RCC 7860 (cell line): ENCODE measurements around the gene ATF6B.
"Not testable (repeated sequence)": the region's sequence is repeated elsewhere in the genome, so short reads cannot be mapped to it uniquely, and the experiment has no call there.

ENCODE experiments used
- DNase-seq: peaks from one replicate; pipeline ENCODE4 v3.0.0-alpha.2; 2015; ENCODE audit warnings: low spot score
- FAIRE-seq: peaks from 2 replicates; lab custom pipeline; 2012; peaks lifted over from hg19 to GRCh38; lab: Jason Lieb, UNC

ATF6B gene

GRCh38 chr6:32154514-32155161 is 26.6 kb upstream of the ATF6B start:
- DNase-seq (peak; percentile 25), FAIRE-seq (no peak)

- FAIRE-seq (no peak), DNase-seq (peak; percentile 67)
Measured at GRCh38 chr6:32153564-32154513, 25.8 kb upstream of the ATF6B start, which contains the start of gene PPT2. Gene PPT2, plus strand, starts transcription at chr6:32154141. Its CDS starts 454 bp downstream, at chr6:32154595.

DNA sequence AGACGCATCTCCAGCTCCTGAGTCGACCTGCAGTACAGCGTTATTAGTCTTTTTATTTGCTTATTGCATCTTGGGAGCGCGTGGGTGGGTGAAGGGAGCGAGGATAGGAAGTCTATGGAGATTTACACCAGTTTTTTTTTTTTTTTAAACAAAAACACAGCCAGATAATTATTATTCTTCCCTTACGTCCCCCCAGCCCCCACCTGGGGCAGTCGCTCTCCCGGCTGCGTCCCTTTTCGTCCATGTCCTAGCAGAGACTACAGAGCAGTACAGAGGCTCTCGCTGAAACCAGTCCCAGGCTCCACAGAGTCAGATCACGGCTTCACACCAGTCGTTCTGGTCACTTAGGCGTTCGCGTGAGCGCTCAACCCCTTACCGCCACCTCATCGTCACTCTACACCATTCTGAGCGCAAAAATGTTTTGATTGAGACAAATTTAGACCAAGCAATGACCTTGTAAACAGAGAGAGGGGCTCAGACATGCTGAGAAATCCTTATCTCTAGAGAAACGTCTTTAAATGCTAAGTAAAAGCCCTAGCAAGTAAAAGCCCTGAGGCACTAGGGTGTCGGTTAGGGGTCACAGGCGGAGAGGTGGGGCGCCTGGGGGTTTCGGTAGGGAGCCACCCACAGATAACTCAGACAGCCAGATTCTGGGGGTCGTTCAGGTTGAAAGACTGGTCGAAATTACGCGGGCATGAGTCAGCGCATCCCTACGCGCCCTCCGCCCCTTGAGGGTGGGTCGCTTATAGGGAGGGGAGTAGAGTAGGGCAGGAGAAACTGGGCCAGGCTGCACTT is 24.9 kb upstream of the ATF6B start:
- FAIRE-seq = no peak
- DNase-seq = no peak

DNA sequence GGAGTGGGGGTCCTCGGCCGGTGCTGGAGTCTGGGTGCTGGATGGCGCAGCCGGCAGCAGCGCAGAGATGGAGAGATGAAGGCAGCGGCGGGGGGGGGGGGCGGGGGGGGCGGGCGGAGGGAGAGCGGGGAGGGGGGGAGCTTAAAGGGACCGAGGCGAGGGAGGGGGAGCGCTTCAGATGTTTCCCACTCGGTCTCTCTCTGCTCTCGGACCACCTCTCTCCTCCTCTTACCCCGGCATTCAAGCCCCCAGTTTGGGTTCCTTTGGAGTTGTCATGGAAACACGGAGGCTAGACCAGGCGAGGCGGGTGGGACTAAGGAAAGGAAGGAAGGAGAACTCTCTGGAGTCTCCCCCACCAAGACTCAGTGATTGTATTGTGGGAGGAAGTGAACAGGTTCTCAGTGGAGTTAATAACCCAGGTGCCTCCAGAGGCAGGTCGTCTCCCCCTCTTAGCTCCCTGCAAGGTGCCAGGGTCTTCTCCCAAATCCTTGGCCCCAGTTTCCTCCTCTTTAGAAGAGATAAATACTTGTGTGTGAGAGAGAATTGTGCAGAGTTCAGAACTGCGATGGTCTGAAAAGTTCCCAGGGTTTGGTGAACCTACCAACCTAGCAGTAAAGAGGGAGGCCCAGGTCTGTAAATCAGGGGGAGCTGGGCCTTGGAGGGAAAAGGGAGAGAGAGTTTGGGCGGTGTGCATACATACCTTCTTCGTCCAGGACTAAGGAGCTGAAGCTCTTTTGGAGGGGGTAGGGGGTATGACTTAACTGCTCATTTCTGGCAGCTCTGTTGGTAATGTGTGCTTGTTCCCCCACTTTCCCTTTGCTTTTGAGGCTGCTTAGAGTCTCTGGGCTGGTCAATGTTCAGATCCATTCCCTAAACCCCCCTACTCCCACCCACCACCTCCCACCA is 24.1 kb upstream of the ATF6B start, which contains the start of gene PRRT1:
TSS of gene PRRT1 (minus strand) at position 77 of the 906 bp plus-strand sequence. CDS start 112 bp downstream, outside the sequence.
- DNase-seq (no peak), FAIRE-seq (no peak)

GRCh38 chr6:32151181-32151862 is 23.3 kb upstream of the ATF6B start:
- no peak for DNase-seq
- no peak for FAIRE-seq

GRCh38 chr6:32149932-32150870 is 22.2 kb upstream of the ATF6B start:
- DNase-seq (no peak), FAIRE-seq (no peak)

- no peak for FAIRE-seq
Measured at GRCh38 chr6:32149092-32149755, 21.2 kb upstream of the ATF6B start.

DNA sequence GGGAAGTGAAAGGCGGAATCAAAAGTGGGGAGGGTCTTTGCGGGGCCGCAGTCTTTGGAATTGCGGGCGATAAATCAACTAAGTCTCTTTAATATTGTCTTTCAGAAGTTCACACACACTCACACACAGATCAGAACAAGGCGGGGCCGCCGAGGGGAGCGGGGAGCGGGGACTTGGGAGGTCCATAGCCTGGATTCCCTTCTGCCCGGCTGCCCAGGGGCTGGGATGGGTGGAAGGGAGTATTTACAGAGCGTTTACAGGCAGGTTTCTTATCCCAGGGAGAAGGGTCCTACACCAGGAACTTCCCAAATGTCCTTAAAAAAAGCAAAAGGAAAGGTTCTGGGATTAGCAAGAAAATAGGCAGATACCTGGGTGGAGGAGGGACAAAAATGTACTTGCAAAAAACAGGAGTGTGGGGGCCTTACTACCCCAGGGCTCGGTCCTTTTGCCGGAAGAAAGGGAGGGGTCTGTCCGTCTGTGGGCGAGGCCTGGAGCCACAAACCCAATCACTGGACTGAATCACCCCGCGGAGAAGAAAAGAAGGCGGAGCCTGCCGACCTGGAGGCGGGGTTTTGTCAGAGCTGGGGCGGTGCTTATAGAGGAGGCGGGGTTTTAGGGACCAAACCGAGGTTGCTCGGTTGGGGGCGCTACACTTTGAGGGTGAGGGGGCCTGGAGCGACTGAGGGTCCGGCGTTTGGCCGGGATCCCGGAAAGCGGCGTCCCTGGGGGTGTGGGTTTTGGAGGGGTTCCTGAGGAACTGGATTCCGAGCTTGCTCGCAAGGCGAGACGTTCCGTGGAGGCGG is 20.4 kb upstream of the ATF6B start:
- FAIRE-seq (no peak), DNase-seq (no peak)

More at GRCh38 chr6:32149092-32149755, 21.2 kb upstream of the ATF6B start:
- no peak for DNase-seq

- DNase-seq = no peak
- FAIRE-seq = no peak
Measured at GRCh38 chr6:32147401-32148132, 19.5 kb upstream of the ATF6B start.

DNA sequence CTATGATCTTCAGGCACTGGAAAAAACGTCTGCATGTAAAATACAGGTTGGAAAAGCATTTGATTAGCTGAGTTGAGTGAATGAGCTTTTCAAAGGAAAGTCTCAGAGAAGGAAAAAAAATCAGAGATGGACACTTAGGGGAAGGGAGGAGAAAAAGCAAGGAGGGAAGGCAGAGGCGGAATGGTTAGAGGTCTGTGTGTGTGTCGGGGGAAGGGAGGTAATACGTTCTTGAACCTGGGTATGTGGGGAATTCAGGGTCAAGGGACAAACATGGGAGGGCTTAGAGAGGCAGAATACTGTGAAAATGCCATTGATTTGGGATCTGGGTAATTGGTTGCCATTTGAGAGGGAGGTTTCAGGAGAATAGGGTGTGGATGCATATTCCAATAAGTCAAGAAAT is 18.6 kb upstream of the ATF6B start:
- no peak for FAIRE-seq
- DNase-seq = no peak

GRCh38 chr6:32146287-32146686 is 18.2 kb upstream of the ATF6B start:
- FAIRE-seq (no peak), DNase-seq (no peak)

- DNase-seq, FAIRE-seq: not testable (repeated sequence)
Measured at GRCh38 chr6:32144238-32144637, 16.2 kb upstream of the ATF6B start.

- FAIRE-seq = no peak
- DNase-seq = no peak
Measured at GRCh38 chr6:32140420-32141046, 12.5 kb upstream of the ATF6B start.

DNA sequence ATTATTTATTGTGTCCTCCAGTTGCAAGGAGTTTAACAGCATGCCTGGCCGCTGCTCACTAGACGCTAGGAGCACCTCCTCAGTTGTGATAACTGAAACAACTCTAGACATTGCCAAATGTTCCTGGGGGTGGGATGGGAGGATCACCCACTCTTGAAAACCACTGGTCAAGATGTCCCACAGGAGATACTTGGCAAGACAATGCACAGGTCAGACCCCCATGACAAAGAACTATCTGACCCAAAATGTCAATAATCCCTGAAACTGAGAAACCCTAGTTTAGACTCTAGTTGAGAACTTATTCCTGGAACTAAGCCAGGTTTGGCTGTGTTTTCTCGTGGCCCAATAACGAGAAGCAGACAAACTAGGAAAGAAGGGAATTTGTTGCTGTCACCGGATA is 11.5 kb upstream of the ATF6B start:
- no peak for DNase-seq
- FAIRE-seq = no peak

DNA sequence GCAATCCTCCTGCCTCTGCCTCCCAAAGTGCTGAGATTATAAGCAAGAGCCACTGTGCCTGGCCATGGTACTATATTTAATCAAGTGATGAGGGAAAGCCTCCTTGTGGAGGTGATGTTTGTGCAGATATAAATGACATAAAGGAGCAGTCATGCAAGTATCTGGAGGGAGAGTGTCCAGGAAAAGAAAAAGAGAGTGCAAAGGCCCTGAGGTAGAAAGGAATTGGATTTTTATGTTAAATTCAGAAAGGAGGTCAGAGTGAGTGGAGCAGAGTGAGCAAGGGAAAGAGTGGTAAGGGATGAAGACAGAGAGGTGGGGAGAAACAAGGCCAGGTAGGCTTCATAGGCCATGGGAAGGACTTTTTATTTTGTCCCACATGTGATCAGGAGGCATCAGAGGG is 9.4 kb upstream of the ATF6B start:
- FAIRE-seq (no peak), DNase-seq (no peak)

DNA sequence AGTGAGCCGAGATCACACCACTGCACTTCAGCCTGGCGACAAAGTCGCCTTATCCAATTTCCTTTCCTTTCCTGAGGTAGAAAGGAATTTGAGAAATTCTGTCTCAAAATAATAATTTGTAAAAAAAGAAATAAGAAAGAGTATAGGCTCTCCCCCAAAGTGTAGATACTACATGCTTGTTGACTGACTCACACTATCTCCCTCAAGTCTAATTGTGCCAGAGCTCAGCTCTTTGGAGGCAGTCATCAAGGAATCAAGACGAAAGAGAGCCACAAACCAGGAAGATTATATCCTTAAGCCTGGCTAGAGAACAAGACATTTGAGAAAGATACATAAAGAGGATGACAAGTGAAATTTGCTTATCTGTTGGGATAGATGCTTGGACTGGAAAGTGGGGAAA is 5.7 kb upstream of the ATF6B start:
- DNase-seq (no peak), FAIRE-seq (no peak)
